GM12801 (cell line): Measurements from ENCODE around the gene TLX3.

Experiments used
- CTCF ChIP-seq: IDR thresholded peaks from one replicate; pipeline ENCODE4 v1.5.1; 2011; ENCODE audit warnings: control low read depth; ENCODE audit not compliant: insufficient read length; ENCODE audit errors: extremely low read depth

TLX3 gene

GRCh38 chr5:171312129-171312974, 3.3 kb downstream of the TLX3 start:
- TF ChIP-seq CTCF = no peak

GRCh38 chr5:171313481-171314206, 4.6 kb downstream of the TLX3 start:
- no peak for TF ChIP-seq CTCF

GRCh38 chr5:171314728-171315385, 5.8 kb downstream of the TLX3 start:
- TF ChIP-seq CTCF = no peak

GRCh38 chr5:171315386-171315891, 6.4 kb downstream of the TLX3 start:
- TF ChIP-seq CTCF = no peak

GRCh38 chr5:171315925-171316257, 6.8 kb downstream of the TLX3 start:
- TF ChIP-seq CTCF = no peak

GRCh38 chr5:171316258-171317121, 7.4 kb downstream of the TLX3 start:
- no peak for TF ChIP-seq CTCF
